GM19438 (cell line): ENCODE measurements around the gene GPR26.
"Not testable (repeated sequence)": the region's sequence is repeated elsewhere in the genome, so short reads cannot be mapped to it uniquely, and the experiment has no call there.

Experiments used
- ATAC-seq: cut with Tn5 transposase; IDR thresholded peaks from one replicate; pipeline ENCODE4 v1.9.1; 2021; ENCODE audit warnings: low read depth; ENCODE audit not compliant: unreplicated experiment

The GPR26 gene

GRCh38 chr10:123704076-123704475 is 37.9 kb downstream of the GPR26 start:
- ATAC-seq = no peak

GRCh38 chr10:123704812-123705211 is 38.7 kb downstream of the GPR26 start:
- ATAC-seq = no peak

GRCh38 chr10:123706236-123706635 is 40.1 kb downstream of the GPR26 start:
- ATAC-seq = no peak

DNA sequence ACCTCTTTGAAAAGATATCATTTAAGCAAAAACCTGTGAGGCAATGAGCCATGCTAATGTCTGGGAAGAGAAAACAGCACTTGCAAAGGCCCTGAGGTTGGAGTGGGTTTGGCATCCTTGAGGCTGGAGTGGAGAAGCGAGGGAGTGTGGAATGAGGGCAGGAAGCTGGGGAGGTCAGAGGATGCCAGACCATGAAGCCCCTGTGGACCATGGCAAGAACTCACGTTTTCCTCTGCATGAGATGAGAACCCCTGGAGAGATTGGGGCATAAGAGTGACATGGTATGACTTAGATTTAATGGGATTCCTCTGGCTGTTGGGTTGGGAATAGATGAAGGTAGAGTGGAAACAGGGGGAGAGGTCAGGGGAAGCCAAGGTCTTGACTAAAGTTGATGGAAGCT is 49.4 kb downstream of the GPR26 start:
- ATAC-seq = no peak

DNA sequence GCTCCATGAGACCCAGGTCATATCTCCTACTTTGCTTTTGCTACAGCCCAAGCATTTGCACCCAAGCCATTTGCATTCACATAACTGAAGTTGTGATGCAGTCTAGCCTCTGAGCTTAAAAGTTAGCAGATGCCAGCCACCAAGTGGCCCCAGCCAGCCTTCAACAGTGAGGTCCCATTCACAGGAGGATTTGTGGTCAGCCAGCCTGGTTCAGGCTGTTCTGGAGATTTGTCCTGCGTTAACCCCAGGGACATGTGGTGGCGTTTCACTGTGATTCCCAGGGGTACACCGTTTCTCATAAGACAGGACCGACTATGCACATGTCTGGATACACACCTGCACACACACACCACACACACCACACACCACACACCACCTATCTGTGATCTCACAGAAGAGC is 51.2 kb downstream of the GPR26 start:
- no peak for ATAC-seq

- ATAC-seq = no peak
These were observed 52.4 kb downstream of the GPR26 start for GRCh38 chr10:123718544-123719060.

GRCh38 chr10:123720536-123720935 is 54.4 kb downstream of the GPR26 start:
- no peak for ATAC-seq

- ATAC-seq = no peak
These were observed 55.4 kb downstream of the GPR26 start for GRCh38 chr10:123721441-123722049.

GRCh38 chr10:123722351-123722750 is 56.2 kb downstream of the GPR26 start:
- ATAC-seq = no peak

DNA sequence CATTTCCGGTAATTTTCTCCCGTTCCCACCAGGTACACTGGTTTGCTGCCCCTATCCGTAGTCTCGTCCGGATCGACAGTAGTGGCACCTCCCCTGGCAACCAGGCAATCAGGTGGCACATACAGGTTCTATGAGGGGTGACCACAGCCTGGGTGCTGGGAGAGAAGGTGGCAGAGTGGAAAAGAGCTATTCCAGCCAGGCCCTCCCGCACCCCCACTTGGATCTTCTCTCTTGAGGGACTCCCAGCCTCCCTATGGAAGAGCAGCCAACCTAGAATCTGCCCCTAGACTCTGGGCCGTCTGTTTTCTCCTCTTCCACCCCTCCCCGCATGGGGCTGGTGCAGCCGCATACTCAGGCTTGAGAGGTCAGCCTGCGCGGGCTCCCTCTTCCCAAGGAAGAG is 58.6 kb downstream of the GPR26 start:
- ATAC-seq = no peak

- no peak for ATAC-seq
These were observed 60.2 kb downstream of the GPR26 start for GRCh38 chr10:123726381-123726780.

DNA sequence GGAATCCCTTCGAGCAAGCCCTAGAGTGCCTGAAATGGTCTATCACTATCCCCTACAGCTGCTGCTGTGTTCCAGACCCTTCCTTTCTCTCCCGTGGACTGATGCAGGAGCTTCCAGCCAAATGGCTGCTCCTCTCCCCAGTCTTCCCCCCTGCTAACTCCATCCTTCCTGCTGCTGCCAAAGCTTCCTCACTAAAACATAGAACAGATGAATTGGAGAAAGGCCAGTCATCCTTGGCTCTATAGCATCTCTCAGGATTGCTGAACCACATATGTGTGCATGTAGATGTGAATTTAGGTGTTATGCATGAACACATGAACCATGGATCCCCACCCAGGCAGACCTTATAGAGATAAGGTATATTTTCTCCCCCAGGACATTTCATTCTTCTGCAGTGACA is 60.7 kb downstream of the GPR26 start:
- no peak for ATAC-seq

DNA sequence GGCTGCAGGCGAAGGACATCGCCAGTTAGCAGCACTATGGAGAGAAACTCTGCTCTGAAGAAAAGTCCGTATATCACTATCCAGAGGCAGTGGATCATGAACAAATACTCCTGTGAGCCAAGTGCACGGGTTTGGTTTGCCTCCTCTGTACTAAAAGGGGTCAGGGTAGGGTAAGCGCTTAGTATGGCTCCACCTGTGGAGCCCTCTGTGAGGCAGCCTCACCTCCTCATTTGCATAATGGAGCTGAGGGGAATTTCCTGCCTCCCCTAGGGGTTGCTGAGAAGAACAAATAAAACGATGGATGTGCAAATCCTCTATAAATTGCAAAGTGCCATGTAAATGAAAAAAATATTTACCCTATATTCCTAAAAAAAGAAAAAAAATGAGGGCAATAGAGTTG is 63.4 kb downstream of the GPR26 start:
- ATAC-seq = no peak

DNA sequence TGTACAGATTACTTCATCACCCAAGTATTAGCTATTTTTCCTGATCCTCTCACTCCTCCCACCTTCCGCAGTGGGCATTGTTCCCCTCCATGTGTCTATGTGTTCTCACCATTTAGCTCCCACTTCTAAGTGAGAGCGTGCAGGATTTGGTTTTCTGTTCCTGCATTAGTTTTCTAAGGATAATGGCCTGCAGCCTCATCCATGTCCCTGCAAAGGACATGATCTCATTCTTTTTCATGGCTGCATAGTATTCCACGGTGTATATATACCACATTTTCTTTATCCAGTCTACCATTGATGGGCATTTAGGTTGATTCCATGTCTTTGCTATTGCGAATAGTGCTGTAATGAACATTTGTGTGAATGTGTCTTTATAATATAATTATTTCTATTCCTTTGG is 70.8 kb downstream of the GPR26 start:
- not testable (repeated sequence) for ATAC-seq

GRCh38 chr10:123741146-123741545 is 75.0 kb downstream of the GPR26 start:
- ATAC-seq = no peak

DNA sequence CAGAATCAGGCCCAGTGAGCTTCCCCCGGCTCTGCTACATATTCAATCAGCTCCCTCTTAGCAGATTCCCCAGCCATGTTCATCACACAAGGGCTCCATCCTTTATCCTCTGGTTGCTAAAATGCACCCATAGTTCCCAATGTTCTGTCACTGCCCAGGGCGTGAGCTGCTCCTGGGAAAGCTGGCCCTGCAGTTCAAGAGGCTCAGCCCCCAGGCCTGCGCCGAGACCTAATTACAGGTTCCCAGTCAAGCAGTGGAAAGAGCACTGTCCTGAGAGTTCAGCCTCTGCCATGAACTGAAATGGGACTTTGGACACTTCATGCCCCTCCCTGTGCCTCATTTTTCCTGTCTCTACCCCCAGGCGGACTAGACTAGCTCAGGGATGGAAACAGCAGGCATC is 75.6 kb downstream of the GPR26 start:
- ATAC-seq = no peak

GRCh38 chr10:123742751-123743440 is 76.7 kb downstream of the GPR26 start:
- ATAC-seq = no peak

DNA sequence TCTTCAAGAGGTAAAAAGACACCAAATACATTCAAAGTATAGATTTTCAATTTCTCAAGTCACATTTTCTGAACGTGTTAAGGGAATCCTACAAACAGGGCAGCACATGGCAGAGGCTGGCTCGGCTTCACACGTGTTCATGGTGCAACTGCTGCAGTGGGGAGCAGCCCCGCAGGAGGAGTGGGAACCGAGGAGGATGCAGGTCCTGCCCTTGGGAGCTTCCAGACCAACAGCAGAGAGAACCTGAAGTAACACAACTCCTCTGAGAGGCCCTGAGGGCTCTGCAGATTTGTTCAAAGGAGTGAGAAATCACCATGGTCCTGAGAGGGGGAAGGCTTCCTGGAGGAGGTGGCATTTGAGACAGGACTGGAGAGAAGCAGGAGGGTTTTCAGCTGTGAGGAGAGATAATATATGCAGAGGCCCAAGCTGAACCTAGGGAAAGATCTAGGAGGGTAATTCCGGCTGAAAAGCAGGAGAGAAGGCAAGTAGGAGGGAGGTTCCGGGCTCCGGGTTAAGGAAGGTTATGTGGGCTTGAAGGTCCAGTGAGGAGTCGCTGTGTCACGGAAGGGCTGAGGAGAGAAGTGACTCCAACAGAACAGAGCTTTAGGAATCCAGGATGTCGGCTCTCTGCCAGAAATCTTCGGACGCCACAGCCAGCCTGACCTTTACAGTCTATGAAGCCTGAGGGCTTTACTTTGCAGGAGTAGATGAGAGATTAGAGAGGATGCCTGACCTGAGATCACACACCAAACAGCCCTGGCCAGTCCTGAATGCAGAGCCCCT is 77.5 kb downstream of the GPR26 start:
- no peak for ATAC-seq

GRCh38 chr10:123744224-123744536 is 78.0 kb downstream of the GPR26 start:
- ATAC-seq = no peak
